ENCODE results near the gene PLCXD1.
"Not testable (repeated sequence)": the region's sequence is repeated elsewhere in the genome, so short reads cannot be mapped to it uniquely, and the experiment has no call there.

The PLCXD1 gene

GRCh38 chrX:257681-258289 is 23.4 kb upstream of the PLCXD1 start:
- Mint-ChIP-seq H3K9me3 (no peaks in the 10 kb centered on the region), H3K4me1 (ENCODE audit: low read depth) (peaks cover 12% of the 10 kb centered on the region), H3K36me3 (ENCODE audit: low read depth) (peaks cover 9% of the 10 kb centered on the region), H3K4me3 (no peak overlapping the region), H3K27me3 (no peaks in the 10 kb centered on the region), H3K27ac (no peak overlapping the region)
- intact Hi-C loops (cut with micrococcal nuclease), result no loop called here

GRCh38 chrX:258291-259040 is 22.7 kb upstream of the PLCXD1 start:
- Mint-ChIP-seq H3K4me1 (ENCODE audit: low read depth) (peaks cover 12% of the 10 kb centered on the region), H3K27ac (no peak overlapping the region), H3K4me3 (no peak overlapping the region), H3K27me3 (no peaks in the 10 kb centered on the region), H3K36me3 (ENCODE audit: low read depth) (peaks cover 9% of the 10 kb centered on the region), H3K9me3 (no peaks in the 10 kb centered on the region)
- intact Hi-C loops (cut with micrococcal nuclease), result no loop called here

GRCh38 chrX:259692-260355 is 21.4 kb upstream of the PLCXD1 start:
- H3K4me1 Mint-ChIP-seq (ENCODE audit: low read depth), result peaks cover 12% of the 10 kb centered on the region
- intact Hi-C loops (cut with micrococcal nuclease), result no loop called here
- peaks cover 1% of the 10 kb centered on the region for H3K36me3 Mint-ChIP-seq (ENCODE audit: low read depth)
- no peaks in the 10 kb centered on the region for H3K9me3 Mint-ChIP-seq
- no peak overlapping the region for H3K27ac Mint-ChIP-seq
- peak overlapping the region; percentile 13 for H3K4me3 Mint-ChIP-seq
- peaks cover 1% of the 10 kb centered on the region for H3K27me3 Mint-ChIP-seq

- H3K27me3 Mint-ChIP-seq, result peaks cover 1% of the 10 kb centered on the region
- peaks cover 12% of the 10 kb centered on the region for H3K4me1 Mint-ChIP-seq (ENCODE audit: low read depth)
- intact Hi-C loops (cut with micrococcal nuclease), result no loop called here
- H3K9me3 Mint-ChIP-seq, result no peaks in the 10 kb centered on the region
- no peak overlapping the region for H3K4me3 Mint-ChIP-seq
- H3K27ac Mint-ChIP-seq, result no peak overlapping the region
- H3K36me3 Mint-ChIP-seq (ENCODE audit: low read depth), result no peaks in the 10 kb centered on the region
These were observed 19.8 kb upstream of the PLCXD1 start for GRCh38 chrX:261167-261918.

- Mint-ChIP-seq H3K4me3 (no peak overlapping the region), H3K9me3 (no peaks in the 10 kb centered on the region), H3K27me3 (peaks cover 1% of the 10 kb centered on the region), H3K4me1 (ENCODE audit: low read depth) (peaks cover 12% of the 10 kb centered on the region), H3K27ac (no peak overlapping the region), H3K36me3 (ENCODE audit: low read depth) (no peaks in the 10 kb centered on the region)
- intact Hi-C loops (cut with micrococcal nuclease), result no loop called here
These were observed 19.2 kb upstream of the PLCXD1 start for GRCh38 chrX:261919-262352.

GRCh38 chrX:262381-262909 is 18.7 kb upstream of the PLCXD1 start:
- H3K27me3 Mint-ChIP-seq, result peaks cover 1% of the 10 kb centered on the region
- no peaks in the 10 kb centered on the region for H3K9me3 Mint-ChIP-seq
- H3K4me3 Mint-ChIP-seq, result no peak overlapping the region
- H3K27ac Mint-ChIP-seq, result no peak overlapping the region
- intact Hi-C loops (cut with micrococcal nuclease), result no loop called here
- H3K36me3 Mint-ChIP-seq (ENCODE audit: low read depth), result no peaks in the 10 kb centered on the region
- peaks cover 12% of the 10 kb centered on the region for H3K4me1 Mint-ChIP-seq (ENCODE audit: low read depth)

GRCh38 chrX:264006-264405 is 17.2 kb upstream of the PLCXD1 start:
- H3K36me3 Mint-ChIP-seq (ENCODE audit: low read depth); H3K27me3 Mint-ChIP-seq; H3K9me3 Mint-ChIP-seq; intact Hi-C loops (cut with micrococcal nuclease); H3K4me3 Mint-ChIP-seq; H3K27ac Mint-ChIP-seq: not testable (repeated sequence)
- peaks cover 12% of the 10 kb centered on the region for H3K4me1 Mint-ChIP-seq (ENCODE audit: low read depth)

GRCh38 chrX:264634-265455 is 16.3 kb upstream of the PLCXD1 start:
- Mint-ChIP-seq H3K9me3 (no peaks in the 10 kb centered on the region), H3K27me3 (peaks cover 1% of the 10 kb centered on the region), H3K36me3 (ENCODE audit: low read depth) (no peaks in the 10 kb centered on the region), H3K4me3 (no peak overlapping the region), H3K4me1 (ENCODE audit: low read depth) (peaks cover 9% of the 10 kb centered on the region), H3K27ac (no peak overlapping the region)
- intact Hi-C loops (cut with micrococcal nuclease), result no loop called here

- no peak overlapping the region for H3K4me3 Mint-ChIP-seq
These were observed 15.7 kb upstream of the PLCXD1 start for GRCh38 chrX:265502-265901.

GRCh38 chrX:267771-268261 is 13.4 kb upstream of the PLCXD1 start:
- peaks cover 1% of the 10 kb centered on the region for H3K27me3 Mint-ChIP-seq

More at GRCh38 chrX:265502-265901, 15.7 kb upstream of the PLCXD1 start:
- peaks cover 6% of the 10 kb centered on the region for H3K4me1 Mint-ChIP-seq (ENCODE audit: low read depth)
- no peaks in the 10 kb centered on the region for H3K36me3 Mint-ChIP-seq (ENCODE audit: low read depth)
- intact Hi-C loops (cut with micrococcal nuclease), result no loop called here
- H3K27me3 Mint-ChIP-seq, result peaks cover 1% of the 10 kb centered on the region
- H3K27ac Mint-ChIP-seq, result no peak overlapping the region
- no peaks in the 10 kb centered on the region for H3K9me3 Mint-ChIP-seq

GRCh38 chrX:270848-271367 is 10.3 kb upstream of the PLCXD1 start:
- Mint-ChIP-seq H3K9me3 (no peaks in the 10 kb centered on the region), H3K27me3 (no peaks in the 10 kb centered on the region), H3K4me1 (ENCODE audit: low read depth) (peaks cover 7% of the 10 kb centered on the region), H3K27ac (no peak overlapping the region), H3K4me3 (no peak overlapping the region), H3K36me3 (ENCODE audit: low read depth) (peaks cover under 1% of the 10 kb centered on the region)
- intact Hi-C loops (cut with micrococcal nuclease), result no loop called here

More at GRCh38 chrX:267771-268261, 13.4 kb upstream of the PLCXD1 start:
- Mint-ChIP-seq H3K4me1 (ENCODE audit: low read depth) (no peaks in the 10 kb centered on the region), H3K27ac (no peak overlapping the region), H3K36me3 (ENCODE audit: low read depth) (no peaks in the 10 kb centered on the region), H3K4me3 (no peak overlapping the region), H3K9me3 (no peaks in the 10 kb centered on the region)
- intact Hi-C loops (cut with micrococcal nuclease), result no loop called here

- H3K27ac Mint-ChIP-seq, result peak overlapping the region; percentile 86
- H3K4me1 Mint-ChIP-seq (ENCODE audit: low read depth), result peaks cover 36% of the 10 kb centered on the region
- intact Hi-C loops (cut with micrococcal nuclease), result loop anchor here (2.0 to 5.0 kb wide), 2 partner anchors 44 to 112 kb away; partner anchors contain the start of genes GTPBP6 and PPP2R3B
These were observed 6.2 kb upstream of the PLCXD1 start for GRCh38 chrX:274904-275475.

More at GRCh38 chrX:274904-275475, 6.2 kb upstream of the PLCXD1 start:
- Mint-ChIP-seq H3K36me3 (ENCODE audit: low read depth) (peaks cover 7% of the 10 kb centered on the region), H3K27me3 (no peaks in the 10 kb centered on the region), H3K4me3 (peak overlapping the region; percentile 88), H3K9me3 (no peaks in the 10 kb centered on the region)
